Activated naive CD4-positive, alpha-beta T cell treated with anti-CD3 and anti-CD28 coated beads, Interleukin-2, amount 50 U/mL, for 72 hours (primary cell): ENCODE data around the gene PIF1. TPM values are rescaled to one million over a fixed set of nuclear protein-coding genes. Genes with fewer than 3 reads are reported as not detected.

Experiments used
- ATAC-seq, 2 donors: fragments of 150-1000 bp; cut with Tn5 transposase; 2 replicates each; pipeline ENCODE4 v1.10.0; 2021; ENCODE audit warnings: mild to moderate bottlenecking in 2 of 2, moderate library complexity in 2 of 2
- DNase-seq, 2 donors: peaks; one replicate each; pipeline ENCODE4 v3.0.0; 2021 to 2022; ENCODE audit warnings: low spot score in 2 of 2
- H3K27ac Mint-ChIP-seq, 2 donors: one replicate each; pipeline ENCODE4 v1.8.0; 2022; ENCODE audit warnings: mild to moderate bottlenecking in 2 of 2, mixed read lengths in 2 of 2
- H3K36me3 Mint-ChIP-seq, 2 donors: one replicate each; pipeline ENCODE4 v1.8.0; 2022; ENCODE audit warnings: mixed read lengths in 2 of 2
- H3K9me3 Mint-ChIP-seq, 2 donors: one replicate each; pipeline ENCODE4 v1.8.0; 2022; ENCODE audit warnings: mixed read lengths in 2 of 2
- total RNA-seq, 2 donors: library from RNA; stranded (reverse); gene quantifications; one replicate each; pipeline ENCODE4 v1.2.3, GENCODE V29; 2022

PIF1 gene
- total RNA-seq, 2 donors from 2014 or later = 47.5 to 56.0 TPM

GRCh38 chr15:64772964-64773363, 52.5 kb downstream of the PIF1 start:
- Mint-ChIP-seq H3K27ac (no peak overlapping the region), H3K9me3 (no peaks in the 10 kb centered on the region), H3K36me3 (no peaks in the 10 kb centered on the region)
- DNase-seq = no peak
- ATAC-seq = no peak

- DNase-seq (no peak), ATAC-seq (no peak)
- H3K9me3 Mint-ChIP-seq = no peaks in the 10 kb centered on the region
- no peaks in the 10 kb centered on the region for H3K36me3 Mint-ChIP-seq
- H3K27ac Mint-ChIP-seq = no peak overlapping the region
Observed at GRCh38 chr15:64772488-64772887, 53.0 kb downstream of the PIF1 start.

- ATAC-seq = no peak
- Mint-ChIP-seq H3K36me3 (no peaks in the 10 kb centered on the region), H3K27ac (no peak overlapping the region), H3K9me3 (no peaks in the 10 kb centered on the region)
- no peak for DNase-seq
Observed at GRCh38 chr15:64770626-64771025, 54.8 kb downstream of the PIF1 start.

DNA sequence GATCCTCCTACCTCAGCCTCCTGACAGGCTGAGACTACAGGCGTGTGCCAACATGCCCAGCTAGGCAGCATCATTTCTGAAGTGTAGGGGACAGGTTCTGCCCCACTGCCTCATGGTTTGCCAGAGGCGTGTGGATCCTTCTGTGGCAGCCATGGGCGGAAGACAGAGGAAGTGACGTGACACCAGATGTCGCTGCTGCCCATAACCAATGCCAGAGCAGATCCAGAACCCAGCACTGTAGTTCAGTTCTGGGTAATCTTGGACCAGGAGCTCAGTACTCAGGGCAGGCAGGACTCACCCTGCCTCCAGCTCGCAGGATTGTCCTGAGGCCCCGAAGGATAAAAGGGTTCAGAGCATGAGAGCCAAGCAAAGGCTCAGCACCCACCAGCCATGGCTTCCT, 58.2 kb downstream of the PIF1 start:
- ATAC-seq (peak in 1 of 2 donors; percentile 28), DNase-seq (no peak)
- Mint-ChIP-seq H3K27ac (peak overlapping the region in 1 of 2 donors; percentile 85), H3K36me3 (no peaks in the 10 kb centered on the region), H3K9me3 (no peaks in the 10 kb centered on the region)

DNA sequence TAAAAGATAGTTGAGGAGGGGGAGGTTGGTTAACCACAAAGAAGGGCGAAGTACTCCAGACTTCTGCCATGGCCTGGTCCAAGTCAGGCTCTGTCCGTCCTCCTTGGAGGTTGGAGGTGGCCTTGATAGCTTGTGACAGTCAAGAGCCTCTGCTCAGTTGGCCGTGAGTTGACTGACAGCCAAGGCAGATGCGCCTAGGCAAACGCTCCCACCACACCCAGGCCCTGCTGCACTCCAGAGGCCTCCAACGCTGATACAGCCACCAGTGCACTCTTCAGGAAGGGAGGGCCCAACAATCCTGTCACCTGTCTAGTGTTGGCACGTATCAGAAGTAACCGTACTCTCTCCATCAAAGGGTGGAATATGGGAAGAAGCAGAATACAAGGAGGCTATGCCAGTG, 59.4 kb downstream of the PIF1 start:
- ATAC-seq (no peak), DNase-seq (no peak)
- H3K27ac Mint-ChIP-seq = no peak overlapping the region
- H3K36me3 Mint-ChIP-seq = no peaks in the 10 kb centered on the region
- no peaks in the 10 kb centered on the region for H3K9me3 Mint-ChIP-seq

Other genes starting within 250 kb of the PIF1 start
- gene RBPMS2, start 50.1 kb downstream of the PIF1 start, total RNA-seq = not detected
- gene PLEKHO2, start 16.3 kb upstream of the PIF1 start, total RNA-seq = 10 to 100 TPM; 13.7 to 16.1 TPM
- 1 to 10 TPM; 3.8 to 8.9 TPM for gene ANKDD1A, start 86.3 kb upstream of the PIF1 start, total RNA-seq
- gene SPG21, start 164.3 kb upstream of the PIF1 start, total RNA-seq = 10 to 100 TPM; 67.1 to 90.4 TPM
- gene MTFMT, start 204.0 kb upstream of the PIF1 start, total RNA-seq = 10 to 100 TPM; 15.7 to 17.3 TPM
- not detected for gene SLC51B, start 219.7 kb upstream of the PIF1 start, total RNA-seq
- not detected for gene RASL12, start 242.3 kb upstream of the PIF1 start, total RNA-seq